GM23338 (cell line): ENCODE results near the gene SUPT3H. TPM values are rescaled to one million over a fixed set of nuclear protein-coding genes. Genes with fewer than 3 reads are reported as not detected.

Experiments
- ATAC-seq: fragments of 200-7000 bp; cut with Tn5 transposase; 3 replicates; pipeline ENCODE4 v1.9.1; 2020
- DNase-seq: peaks from one replicate; pipeline ENCODE4 v3.0.0-alpha.2; 2015; ENCODE audit warnings: low spot score
- H2AFZ ChIP-seq: fragments of 200-600 bp; sonication (generic); 2 replicates; pipeline ENCODE4 v1.8.0; 2016; ENCODE audit warnings: antibody characterized with exemption, mild to moderate bottlenecking, moderate library complexity
- H3F3A ChIP-seq: fragments of 200-600 bp; sonication (generic); replicated peaks from 2 replicates; pipeline ENCODE4 v1.8.0; 2017; ENCODE audit warnings: antibody characterized with exemption, mixed run types, low read depth
- H3K27ac ChIP-seq: fragments of 200-600 bp; sonication (generic); 2 replicates; pipeline ENCODE4 v1.6.1; 2016; ENCODE audit warnings: low read depth
- H3K27me3 ChIP-seq: fragments of 200-600 bp; sonication (generic); 2 replicates; pipeline ENCODE4 v1.8.0; 2016; ENCODE audit warnings: mild to moderate bottlenecking, mixed run types, moderate library complexity; ENCODE audit not compliant: insufficient read depth
- H3K36me3 ChIP-seq: fragments of 200-600 bp; sonication (generic); 2 replicates; pipeline ENCODE4 v1.8.0; 2016; ENCODE audit warnings: mild to moderate bottlenecking; ENCODE audit not compliant: insufficient read depth
- H3K4me1 ChIP-seq: fragments of 200-600 bp; sonication (generic); 2 replicates; pipeline ENCODE4 v1.8.0; 2016; ENCODE audit warnings: mild to moderate bottlenecking, moderate library complexity; ENCODE audit not compliant: insufficient read depth
- H3K4me2 ChIP-seq: fragments of 200-600 bp; sonication (generic); 2 replicates; pipeline ENCODE4 v1.7.1; 2017; ENCODE audit warnings: mixed run types
- H3K4me3 ChIP-seq: fragments of 200-600 bp; sonication (generic); 2 replicates; pipeline ENCODE4 v1.6.1; 2016; ENCODE audit warnings: mixed run types
- H3K79me2 ChIP-seq: fragments of 200-600 bp; sonication (generic); replicated peaks from 2 replicates; pipeline ENCODE4 v1.8.0; 2017; ENCODE audit warnings: mild to moderate bottlenecking; ENCODE audit not compliant: insufficient read depth
- H3K9me2 ChIP-seq: fragments of 200-600 bp; sonication (generic); 2 replicates; pipeline ENCODE4 v1.8.0; 2017; ENCODE audit not compliant: insufficient read depth
- H4K20me1 ChIP-seq: fragments of 200-600 bp; sonication (generic); replicated peaks from 2 replicates; pipeline ENCODE4 v1.8.0; 2017; ENCODE audit warnings: mild to moderate bottlenecking; ENCODE audit not compliant: insufficient read depth
- H3K27ac Mint-ChIP-seq: 2 replicates; pipeline ENCODE4 v1.8.0; 2020; ENCODE audit warnings: inconsistent platforms, mild to moderate bottlenecking, moderate library complexity, mixed read lengths
- H3K27me3 Mint-ChIP-seq: 3 replicates; pipeline ENCODE4 v1.8.0; 2022; ENCODE audit warnings: low read depth, mild to moderate bottlenecking, moderate library complexity, mixed read lengths, inconsistent platforms; ENCODE audit not compliant: insufficient read depth, poor library complexity
- H3K36me3 Mint-ChIP-seq: 3 replicates; pipeline ENCODE4 v1.8.0; 2021; ENCODE audit warnings: low read depth, mild to moderate bottlenecking, inconsistent platforms, moderate library complexity, mixed read lengths
- H3K4me1 Mint-ChIP-seq: 3 replicates; pipeline ENCODE4 v1.8.0; 2020; ENCODE audit warnings: mild to moderate bottlenecking, inconsistent platforms, mixed read lengths
- H3K4me3 Mint-ChIP-seq: 3 replicates; pipeline ENCODE4 v1.8.0; 2021; ENCODE audit warnings: moderate library complexity, mild to moderate bottlenecking, inconsistent platforms, mixed read lengths
- H3K9me3 Mint-ChIP-seq: 3 replicates; pipeline ENCODE4 v1.8.0; 2020; ENCODE audit warnings: moderate library complexity, mild to moderate bottlenecking, inconsistent platforms, mixed read lengths
- CREB1 ChIP-seq: fragments of 250-450 bp; sonication (Bioruptor Pico); IDR thresholded peaks from 2 replicates; pipeline ENCODE4 v1.5.0; 2020; ENCODE audit warnings: low read depth, mild to moderate bottlenecking, moderate library complexity
- ETS1 ChIP-seq: IDR thresholded peaks from 2 replicates; pipeline ENCODE4 v1.6.1; 2016; ENCODE audit warnings: antibody characterized with exemption
- EZH2 ChIP-seq: fragments of 200-600 bp; sonication (generic); IDR thresholded peaks from one replicate; pipeline ENCODE4 v1.8.0; 2017; ENCODE audit warnings: antibody characterized with exemption, mild to moderate bottlenecking, low read depth; ENCODE audit not compliant: unreplicated experiment
- JUNB ChIP-seq: IDR thresholded peaks from one replicate; pipeline ENCODE4 v1.6.1; 2016; ENCODE audit warnings: antibody characterized with exemption; ENCODE audit not compliant: unreplicated experiment
- NANOG ChIP-seq: IDR thresholded peaks from 2 replicates; pipeline ENCODE4 v1.6.1; 2016; ENCODE audit warnings: antibody characterized with exemption, borderline replicate concordance
- POLR2AphosphoS5 ChIP-seq: IDR thresholded peaks from 2 replicates; pipeline ENCODE4 v1.6.1; 2016; ENCODE audit warnings: antibody characterized with exemption, low read depth
- REST ChIP-seq: IDR thresholded peaks from one replicate; pipeline ENCODE4 v1.6.1; 2018; ENCODE audit warnings: antibody characterized with exemption; ENCODE audit not compliant: unreplicated experiment
- STAT1 ChIP-seq: IDR thresholded peaks from one replicate; pipeline ENCODE4 v1.6.1; 2016; ENCODE audit warnings: antibody characterized with exemption; ENCODE audit not compliant: unreplicated experiment
- ZNF114 ChIP-seq: fragments of 250-450 bp; sonication (Bioruptor Pico); IDR thresholded peaks from 2 replicates; pipeline ENCODE4 v1.5.0; 2020; ENCODE audit warnings: mild to moderate bottlenecking, moderate library complexity
- ZNF331 ChIP-seq: fragments of 250-450 bp; sonication (Bioruptor Pico); IDR thresholded peaks from 2 replicates; pipeline ENCODE4 v1.5.0; 2020; ENCODE audit warnings: low read depth, mild to moderate bottlenecking, moderate library complexity
- ZNF462 ChIP-seq: fragments of 250-450 bp; sonication (Bioruptor Pico); IDR thresholded peaks from 2 replicates; pipeline ENCODE4 v1.5.0; 2020; ENCODE audit warnings: mild to moderate bottlenecking, moderate library complexity
- polyA plus RNA-seq: library from polyadenylated mRNA; unstranded; fragments of >200 nt; fragmentation: Nextera tagmentation; extraction: Ambion mirVana; gene quantifications from 2 replicates; pipeline ENCODE4 v1.2.1, GENCODE V29; 2016
- total RNA-seq: library from RNA; depleted of rRNA; stranded (reverse); fragments of >200 nt; shearing (Covaris generic); gene quantifications from 2 replicates; pipeline ENCODE4 v1.2.3, GENCODE V29; 2014

The SUPT3H gene
- total and polyA plus RNA-seq, 2 experiments from 2014 or later = 11.4 to 30.1 TPM

GRCh38 chr6:45136495-45136894 lies 241.2 kb downstream of the SUPT3H start:
- no peak for TF ChIP-seq NANOG
- no peak for TF ChIP-seq ZNF114
- TF ChIP-seq ZNF462 (CRISPR knock-in tag) = no peak
- no peak for TF ChIP-seq ZNF331 (CRISPR knock-in tag)
- no peak for TF ChIP-seq REST
- no peak for TF ChIP-seq STAT1
- no peak for TF ChIP-seq ETS1
- no peak for TF ChIP-seq CREB1 (CRISPR knock-in tag)
- no peak for TF ChIP-seq POLR2AphosphoS5
- TF ChIP-seq JUNB = no peak
- TF ChIP-seq EZH2 = no peak

More at GRCh38 chr6:45136495-45136894, 241.2 kb downstream of the SUPT3H start:
- Mint-ChIP-seq H3K36me3 (peaks cover 4% of the 10 kb centered on the region; the same call in 1 of the 3 replicates), H3K9me3 (peaks cover 5% of the 10 kb centered on the region; the same call in 2 of the 3 replicates), H3K27me3 (peaks cover 2% of the 10 kb centered on the region), H3K4me3 (no peak overlapping the region), H3K4me1 (peaks cover 14% of the 10 kb centered on the region), H3K27ac (no peak overlapping the region)
- Histone ChIP-seq H3K4me2 (no peak overlapping the region), H3K27ac (no peak overlapping the region), H2AFZ (no peak overlapping the region), H3K27me3 (no peaks in the 10 kb centered on the region), H3K9me2 (no peaks in the 10 kb centered on the region), H3K4me3 (no peak overlapping the region), H3F3A (no peaks in the 10 kb centered on the region), H3K36me3 (no peaks in the 10 kb centered on the region), H3K79me2 (no peaks in the 10 kb centered on the region; the same call in 1 of the 2 replicates), H3K4me1 (no peaks in the 10 kb centered on the region), H4K20me1 (no peaks in the 10 kb centered on the region)
- ATAC-seq (no peak), DNase-seq (no peak)
